ENCODE measurements around the gene GLB1L3.

GLB1L3 gene

DNA sequence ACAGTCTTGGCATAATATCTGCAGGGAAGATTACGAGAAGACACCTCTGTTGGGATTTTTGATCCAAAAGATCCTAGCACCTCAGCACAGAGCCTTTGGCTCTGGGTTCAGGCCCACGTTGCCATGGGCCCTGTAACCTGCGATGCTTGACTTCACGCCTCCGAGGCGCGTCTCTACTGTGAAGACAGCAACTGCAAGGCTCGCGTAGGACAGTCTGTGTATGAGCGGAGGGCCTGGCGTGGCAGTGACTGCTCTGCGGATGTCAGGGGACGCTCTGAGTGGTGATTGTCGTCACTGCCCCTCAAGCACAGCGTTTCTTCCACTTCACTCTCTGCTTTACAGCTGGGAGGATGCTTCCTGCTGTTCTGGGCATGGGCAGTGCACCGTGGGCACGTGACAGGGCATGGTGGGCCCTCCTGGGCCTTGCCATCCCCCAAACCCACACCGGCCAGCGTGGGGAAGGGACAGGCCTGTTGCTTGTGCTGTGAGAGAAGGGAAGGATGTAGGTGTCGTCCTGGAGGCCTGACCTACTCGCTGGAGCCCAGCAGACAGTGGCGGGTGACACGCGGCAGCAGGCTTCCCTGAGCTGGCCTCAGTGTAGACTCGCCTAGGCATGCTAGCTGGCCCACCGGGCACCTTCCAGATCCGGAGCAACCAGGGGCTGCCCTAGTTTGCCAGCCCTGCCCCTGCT, 82.1 kb downstream of the GLB1L3 start:
- TF ChIP-seq, protein P1, sequence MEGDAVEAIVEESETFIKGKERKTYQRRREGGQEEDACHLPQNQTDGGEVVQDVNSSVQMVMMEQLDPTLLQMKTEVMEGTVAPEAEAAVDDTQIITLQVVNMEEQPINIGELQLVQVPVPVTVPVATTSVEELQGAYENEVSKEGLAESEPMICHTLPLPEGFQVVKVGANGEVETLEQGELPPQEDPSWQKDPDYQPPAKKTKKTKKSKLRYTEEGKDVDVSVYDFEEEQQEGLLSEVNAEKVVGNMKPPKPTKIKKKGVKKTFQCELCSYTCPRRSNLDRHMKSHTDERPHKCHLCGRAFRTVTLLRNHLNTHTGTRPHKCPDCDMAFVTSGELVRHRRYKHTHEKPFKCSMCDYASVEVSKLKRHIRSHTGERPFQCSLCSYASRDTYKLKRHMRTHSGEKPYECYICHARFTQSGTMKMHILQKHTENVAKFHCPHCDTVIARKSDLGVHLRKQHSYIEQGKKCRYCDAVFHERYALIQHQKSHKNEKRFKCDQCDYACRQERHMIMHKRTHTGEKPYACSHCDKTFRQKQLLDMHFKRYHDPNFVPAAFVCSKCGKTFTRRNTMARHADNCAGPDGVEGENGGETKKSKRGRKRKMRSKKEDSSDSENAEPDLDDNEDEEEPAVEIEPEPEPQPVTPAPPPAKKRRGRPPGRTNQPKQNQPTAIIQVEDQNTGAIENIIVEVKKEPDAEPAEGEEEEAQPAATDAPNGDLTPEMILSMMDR (IDR thresholded peaks at IDR 0.05) = no peak
- H3K27ac Mint-ChIP-seq = no peak overlapping the region
- no peak overlapping the region for H3K4me3 Mint-ChIP-seq

DNA sequence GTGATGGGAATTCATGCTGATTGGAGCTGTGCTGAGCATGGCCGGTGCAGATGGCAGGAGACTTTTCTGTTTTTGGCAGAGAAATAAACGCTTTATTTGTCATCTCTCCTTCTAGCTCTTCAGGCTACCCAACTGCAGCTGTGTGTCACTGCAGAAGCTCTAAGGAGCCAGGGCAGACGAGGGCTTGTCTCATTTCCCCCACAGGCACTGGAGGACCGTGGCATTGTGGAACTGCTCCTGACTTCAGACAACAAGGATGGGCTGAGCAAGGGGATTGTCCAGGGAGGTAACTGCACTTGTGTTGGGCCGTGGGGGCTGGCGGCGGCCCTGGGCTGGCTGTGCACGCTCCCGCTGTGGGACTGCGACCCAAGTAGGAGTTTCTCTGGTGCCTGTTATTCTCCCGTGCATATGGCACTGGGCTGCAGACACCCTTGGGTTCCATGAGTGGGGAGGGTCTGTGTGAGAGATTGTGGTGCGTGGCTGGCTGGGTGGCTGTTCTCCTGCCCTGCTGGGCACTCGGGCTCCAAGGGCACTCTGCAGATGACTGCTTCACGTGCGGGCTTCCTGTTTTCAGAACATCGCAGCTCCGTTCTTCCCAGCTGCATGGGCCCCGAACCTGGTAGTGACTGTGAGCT, 82.8 kb downstream of the GLB1L3 start:
- TF ChIP-seq, protein P1 (IDR thresholded peaks at IDR 0.05) = no peak
- peaks cover 2% of the 10 kb centered on the region for H3K9me3 Mint-ChIP-seq
- peaks cover 5% of the 10 kb centered on the region for H3K36me3 Mint-ChIP-seq (ENCODE audit: low read depth)

More for the DNA sequence above, 82.1 kb downstream of the GLB1L3 start:
- Mint-ChIP-seq H3K9me3 (peaks cover 8% of the 10 kb centered on the region), H3K4me1 (peaks cover 22% of the 10 kb centered on the region), H3K36me3 (ENCODE audit: low read depth) (peaks cover 5% of the 10 kb centered on the region), H3K27me3 (ENCODE audit: low read depth, poor library complexity) (peaks cover 29% of the 10 kb centered on the region)
- no peak for DNase-seq

DNA sequence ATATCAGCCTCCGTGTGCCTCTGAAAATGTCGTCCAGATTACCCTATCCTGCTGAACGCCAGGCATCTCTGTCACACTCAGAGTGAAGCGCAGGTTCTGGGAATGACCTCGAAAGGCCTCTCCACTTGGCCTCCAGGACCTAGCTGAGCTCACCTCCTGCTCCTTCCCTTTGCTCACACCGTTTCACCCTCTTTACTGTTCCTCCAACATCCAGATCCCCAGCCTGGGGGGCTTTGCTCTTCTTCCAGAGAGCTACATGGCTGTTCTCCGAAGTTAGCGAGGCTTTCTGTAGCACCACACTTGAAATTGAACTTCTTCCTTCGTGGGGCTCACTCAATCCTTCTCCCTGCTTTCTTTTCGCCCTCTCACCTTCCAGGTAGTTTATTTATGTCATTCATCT, 83.5 kb downstream of the GLB1L3 start:
- TF ChIP-seq, protein P1 (IDR thresholded peaks at IDR 0.05) = no peak
- Mint-ChIP-seq H3K27me3 (ENCODE audit: low read depth, poor library complexity) (peaks cover 29% of the 10 kb centered on the region), H3K4me1 (peaks cover 22% of the 10 kb centered on the region), H3K36me3 (ENCODE audit: low read depth) (peaks cover 5% of the 10 kb centered on the region), H3K4me3 (no peak overlapping the region), H3K27ac (no peak overlapping the region), H3K9me3 (no peaks in the 10 kb centered on the region)
- DNase-seq = no peak

More for the DNA sequence above, 82.8 kb downstream of the GLB1L3 start:
- Mint-ChIP-seq H3K4me3 (no peak overlapping the region), H3K27ac (no peak overlapping the region), H3K27me3 (ENCODE audit: low read depth, poor library complexity) (peaks cover 29% of the 10 kb centered on the region), H3K4me1 (peaks cover 22% of the 10 kb centered on the region)
- DNase-seq = no peak

DNA sequence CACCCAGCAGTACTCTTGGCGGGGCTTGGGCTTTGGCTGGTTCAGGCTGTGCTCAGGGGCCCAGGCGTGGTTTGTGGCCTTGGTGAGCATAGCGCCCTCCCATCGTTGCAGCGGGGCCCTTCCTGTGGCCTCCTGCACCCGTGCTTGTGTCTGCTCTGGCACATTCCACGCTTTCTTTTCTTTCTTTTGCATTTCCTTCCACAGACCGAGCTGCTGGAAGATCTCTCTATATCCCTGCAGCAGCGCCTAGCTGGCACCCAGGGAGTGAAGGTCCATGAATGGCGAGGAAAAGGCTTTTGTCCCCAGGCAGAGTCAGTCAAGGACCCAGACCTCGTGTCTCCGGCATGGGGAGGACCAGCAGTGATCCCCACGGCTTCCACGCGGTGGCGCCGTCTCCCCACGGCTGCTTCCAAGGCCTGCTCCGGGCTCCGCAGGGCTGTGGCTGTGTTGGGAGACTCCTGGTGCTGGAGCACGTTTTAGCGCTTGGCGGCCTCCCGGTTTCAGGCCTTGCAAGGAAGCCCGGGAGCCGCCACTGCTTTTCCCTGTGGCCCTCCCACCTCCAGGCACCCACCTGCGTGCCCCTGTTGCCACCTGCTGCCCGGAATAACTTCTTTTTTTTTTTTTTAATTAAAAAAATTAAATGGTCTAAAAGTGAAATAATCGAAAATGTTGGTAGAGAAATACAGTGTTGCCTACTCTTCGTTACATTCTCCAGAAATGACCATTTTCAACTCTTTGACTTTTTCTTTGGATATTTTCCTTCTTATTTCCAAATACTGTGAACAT, 84.1 kb downstream of the GLB1L3 start:
- TF ChIP-seq, protein P1 (IDR thresholded peaks at IDR 0.05) = peak; percentile 99
- Mint-ChIP-seq H3K27me3 (ENCODE audit: low read depth, poor library complexity) (peaks cover 29% of the 10 kb centered on the region), H3K4me3 (no peak overlapping the region), H3K27ac (peak overlapping the region; percentile 5), H3K36me3 (ENCODE audit: low read depth) (peaks cover 5% of the 10 kb centered on the region), H3K4me1 (peaks cover 22% of the 10 kb centered on the region), H3K9me3 (no peaks in the 10 kb centered on the region)
- peak; percentile 94 for DNase-seq

DNA sequence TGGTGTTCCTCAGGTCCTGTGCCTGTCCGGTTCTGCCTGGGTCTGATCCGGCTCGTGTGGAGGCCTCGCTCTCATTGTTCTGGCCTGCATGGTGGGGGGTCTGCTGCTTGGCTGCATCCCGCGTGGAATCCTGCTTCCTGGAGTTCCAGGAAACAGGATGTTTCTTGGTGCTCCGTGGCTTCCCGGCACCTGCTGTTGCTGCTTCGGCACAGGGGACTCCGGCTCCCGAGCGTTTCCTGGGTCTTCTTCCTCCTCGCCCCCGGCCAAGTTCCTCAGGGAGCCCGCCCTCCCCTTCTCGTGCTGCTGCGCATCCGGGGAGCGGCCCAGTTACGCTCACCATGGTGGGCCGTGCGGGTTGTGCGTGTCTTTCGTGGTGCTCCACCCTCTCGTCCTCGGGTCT, 85.5 kb downstream of the GLB1L3 start:
- DNase-seq = no peak
- Mint-ChIP-seq H3K27ac (peak overlapping the region; percentile 10), H3K27me3 (ENCODE audit: low read depth, poor library complexity) (peaks cover 30% of the 10 kb centered on the region), H3K4me1 (peaks cover 23% of the 10 kb centered on the region), H3K4me3 (no peak overlapping the region), H3K36me3 (ENCODE audit: low read depth) (peaks cover 5% of the 10 kb centered on the region), H3K9me3 (no peaks in the 10 kb centered on the region)
- TF ChIP-seq, protein P1 (IDR thresholded peaks at IDR 0.05) = no peak
